GM11168 (cell line): ENCODE measurements around the gene GBGT1.

Experiments used
- in situ Hi-C: fragments of 300-500 bp; cut with MboI; formaldehyde crosslinking; loops from one replicate; pipeline ENCODE4 v1.12.0; 2022; ENCODE audit warnings: low sequenced_read_pairs; ENCODE audit not compliant: unreplicated experiment

The GBGT1 gene

DNA sequence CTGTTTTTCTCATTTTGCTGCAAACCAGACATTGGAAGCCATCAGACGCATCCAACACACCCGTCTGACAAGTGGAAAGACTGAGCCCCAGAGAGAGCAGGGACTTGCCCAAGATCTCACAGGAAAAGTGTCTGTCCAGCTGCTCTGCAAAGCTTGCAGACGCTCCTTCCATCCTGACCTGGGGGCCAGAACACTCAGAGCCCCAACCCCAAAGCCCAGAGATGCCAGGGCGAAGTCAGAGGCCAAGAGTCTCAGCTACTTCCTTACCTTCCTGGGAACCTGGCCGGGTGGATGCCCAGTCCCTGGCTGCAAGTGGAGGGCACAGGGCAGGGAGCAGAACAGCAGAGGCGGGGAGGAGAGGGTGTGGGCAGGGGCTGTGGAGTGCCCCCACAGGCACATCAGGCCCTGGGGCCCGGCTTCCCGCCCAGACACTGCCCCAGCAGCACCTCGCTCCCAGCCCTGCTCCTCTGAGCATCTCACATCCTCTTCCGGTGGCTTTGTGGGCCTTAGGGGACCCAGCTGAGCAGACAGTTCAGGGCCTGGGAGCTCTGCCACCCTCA is 32.9 kb downstream of the GBGT1 start:
- in situ Hi-C loops = no loop called here

DNA sequence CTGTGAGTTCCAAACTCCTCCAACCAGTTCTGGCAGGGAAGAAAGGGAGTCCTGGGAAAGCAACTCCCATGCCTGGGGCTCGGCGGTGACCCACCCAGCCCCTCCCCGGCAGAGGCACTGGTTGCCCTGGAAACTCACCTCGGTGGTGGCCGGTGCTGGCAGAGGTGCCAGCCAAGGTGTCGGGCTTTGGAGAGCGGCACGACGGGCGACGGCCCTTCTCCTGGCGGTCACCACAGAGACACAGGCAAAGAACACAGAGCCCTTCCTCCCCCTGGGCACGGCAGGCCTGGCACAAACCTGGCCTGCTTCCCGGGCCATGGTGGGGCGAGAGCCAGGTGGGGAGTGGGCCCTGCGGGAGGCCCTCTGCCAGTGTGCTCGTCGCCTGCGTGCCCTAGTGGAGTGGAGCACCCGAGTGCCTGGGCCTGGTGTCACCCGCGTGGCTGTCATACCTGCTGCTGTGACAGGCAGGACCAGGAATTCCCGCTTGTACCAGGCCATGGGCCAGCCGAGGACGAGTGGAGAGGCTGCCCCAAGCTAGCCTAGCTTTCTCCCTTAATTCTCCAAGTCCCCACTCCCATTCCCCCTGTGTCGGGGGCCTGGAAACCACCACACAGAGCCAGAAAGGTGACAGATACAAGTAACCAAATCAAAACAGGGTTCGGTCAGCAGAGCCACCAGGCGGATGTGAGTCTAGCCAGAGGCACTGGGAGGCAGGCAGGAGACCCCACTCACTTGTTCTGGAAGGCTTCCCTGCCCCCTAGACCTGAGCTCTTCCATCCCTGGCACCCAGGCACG is 34.5 kb downstream of the GBGT1 start:
- in situ Hi-C loops = no loop called here

GRCh38 chr9:133128152-133128551 is 35.6 kb downstream of the GBGT1 start:
- in situ Hi-C loops = no loop called here

DNA sequence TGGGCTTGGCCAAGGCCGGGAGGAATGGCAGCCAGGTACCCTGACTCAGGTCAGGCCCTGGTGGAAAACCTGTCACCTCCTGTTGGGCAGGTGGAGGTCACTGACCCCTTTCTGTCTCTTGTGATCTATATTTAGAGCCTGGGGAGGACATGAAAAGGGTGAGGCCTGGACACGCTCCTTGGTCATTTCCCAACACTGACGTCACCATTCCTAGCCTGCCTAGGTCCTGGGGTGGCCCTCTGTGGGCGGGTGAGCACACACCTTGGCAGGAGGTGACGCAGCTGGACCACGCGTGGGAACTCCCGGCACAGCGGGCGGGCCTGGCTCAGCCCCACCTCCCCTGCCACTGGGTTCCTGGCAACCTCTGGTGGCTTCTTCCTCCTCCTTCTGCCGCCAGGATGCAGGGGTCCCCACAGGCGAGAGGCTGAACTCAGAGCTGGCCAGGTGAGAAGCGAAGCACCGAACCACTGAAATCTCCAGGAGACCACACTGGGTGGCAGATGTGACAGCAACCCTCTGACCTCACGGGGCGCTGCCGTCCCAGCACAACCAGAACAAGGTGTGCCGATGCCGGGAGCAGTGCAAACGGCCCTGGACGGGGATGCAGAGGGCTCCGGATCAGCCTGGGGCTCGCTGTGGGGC is 36.3 kb downstream of the GBGT1 start:
- in situ Hi-C loops = no loop called here

- in situ Hi-C loops = no loop called here
Measured at GRCh38 chr9:133126697-133127339, 36.9 kb downstream of the GBGT1 start.

- in situ Hi-C loops = no loop called here
Measured at GRCh38 chr9:133125941-133126696, 37.6 kb downstream of the GBGT1 start.

DNA sequence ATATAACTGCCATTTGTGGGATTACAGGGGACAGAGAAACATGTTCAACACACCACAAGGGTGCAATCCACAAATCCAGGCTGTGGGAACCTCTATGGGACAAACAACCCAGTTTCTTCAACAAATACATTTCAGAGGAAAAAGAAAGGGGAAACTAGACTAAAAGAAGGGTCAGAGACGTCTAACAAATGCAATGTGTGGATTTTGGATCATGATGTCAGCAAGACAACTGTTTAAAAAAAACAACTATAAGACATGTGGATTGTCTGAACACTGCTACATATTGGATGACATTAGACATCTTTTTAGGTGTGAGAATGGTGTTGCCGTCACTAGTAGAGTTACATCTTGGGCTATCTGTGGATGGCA is 38.8 kb downstream of the GBGT1 start:
- in situ Hi-C loops = no loop called here

DNA sequence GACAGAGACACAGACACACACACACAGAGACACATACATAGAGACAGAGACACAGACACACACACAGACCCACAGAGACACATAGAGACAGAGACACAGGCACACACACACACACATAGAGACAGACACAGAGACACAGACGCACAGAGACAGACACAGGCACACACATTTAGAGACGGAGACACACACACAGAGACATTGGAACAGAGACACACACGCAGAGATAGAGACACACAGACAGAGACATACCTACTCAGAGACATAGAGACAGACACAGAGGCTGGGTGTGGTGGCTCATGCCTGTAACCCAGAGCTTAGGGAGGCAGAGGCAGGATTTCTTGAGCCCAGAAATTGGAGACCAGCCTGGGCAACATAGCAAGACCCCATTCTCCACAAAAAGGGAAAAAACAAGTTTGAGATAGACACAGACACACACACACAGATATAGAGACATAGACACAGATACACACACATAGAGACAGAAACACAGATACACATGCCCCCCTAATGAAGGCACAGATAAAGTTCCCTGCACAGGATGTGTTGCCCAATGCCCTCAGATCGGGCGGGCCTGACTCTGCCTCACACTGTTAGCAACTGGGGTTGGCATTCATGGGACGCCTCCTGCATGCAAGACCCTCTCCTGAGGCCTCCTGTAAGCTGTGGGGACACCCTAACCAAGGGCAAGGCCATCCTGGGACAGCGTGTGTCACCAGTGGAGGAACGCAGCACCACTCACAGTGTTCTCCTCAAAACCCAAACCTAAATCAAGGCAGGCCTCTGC is 39.4 kb downstream of the GBGT1 start:
- in situ Hi-C loops = no loop called here

DNA sequence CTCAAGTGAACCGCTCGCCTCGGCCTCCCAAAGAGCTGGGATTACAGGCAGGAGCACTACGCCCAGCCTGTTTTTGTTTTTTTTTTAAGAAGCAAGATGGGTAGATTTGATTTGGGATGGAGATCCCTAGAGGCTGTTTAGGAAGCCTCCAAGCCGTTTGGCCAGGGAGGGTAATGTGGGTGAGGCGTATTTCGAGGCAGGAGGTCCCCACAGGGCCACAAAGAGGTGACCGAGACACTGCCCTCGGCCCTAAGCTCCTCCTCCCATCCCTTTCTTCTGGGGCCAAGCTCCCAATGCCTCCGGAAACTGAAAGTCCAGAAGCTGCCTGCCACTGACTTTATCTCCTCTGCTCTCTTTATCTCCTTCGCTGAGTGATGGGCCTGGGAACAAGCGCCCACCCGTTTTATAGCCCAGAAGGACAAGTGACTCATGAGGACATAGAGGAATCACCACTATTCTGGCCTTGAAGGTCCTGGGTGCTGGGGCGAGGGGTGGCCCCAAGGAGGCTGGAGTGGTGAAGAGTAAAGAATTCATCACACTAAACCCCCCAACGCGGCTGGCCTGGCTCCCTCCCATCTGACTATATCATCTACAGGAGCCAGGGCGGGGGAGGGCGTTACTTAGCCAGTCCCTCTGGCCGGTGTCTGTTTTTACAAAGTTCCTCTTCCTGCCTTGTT is 40.6 kb downstream of the GBGT1 start:
- in situ Hi-C loops = no loop called here

DNA sequence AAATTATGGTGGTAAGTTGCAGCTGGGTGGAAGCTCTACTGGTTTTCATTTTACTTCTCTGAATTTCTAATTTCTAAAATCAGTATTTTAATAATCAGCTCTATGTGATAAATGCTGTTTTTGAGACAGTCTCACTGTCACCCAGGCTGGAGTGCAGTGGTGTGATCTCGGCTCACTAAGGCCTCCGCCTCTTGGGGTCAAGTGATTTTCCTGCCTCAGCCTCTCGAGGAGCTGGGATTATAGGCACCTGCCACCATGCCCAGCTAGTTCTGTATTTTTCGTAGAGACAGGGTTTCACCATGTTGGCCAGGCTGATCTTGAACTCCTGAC is 41.1 kb downstream of the GBGT1 start:
- in situ Hi-C loops = no loop called here

DNA sequence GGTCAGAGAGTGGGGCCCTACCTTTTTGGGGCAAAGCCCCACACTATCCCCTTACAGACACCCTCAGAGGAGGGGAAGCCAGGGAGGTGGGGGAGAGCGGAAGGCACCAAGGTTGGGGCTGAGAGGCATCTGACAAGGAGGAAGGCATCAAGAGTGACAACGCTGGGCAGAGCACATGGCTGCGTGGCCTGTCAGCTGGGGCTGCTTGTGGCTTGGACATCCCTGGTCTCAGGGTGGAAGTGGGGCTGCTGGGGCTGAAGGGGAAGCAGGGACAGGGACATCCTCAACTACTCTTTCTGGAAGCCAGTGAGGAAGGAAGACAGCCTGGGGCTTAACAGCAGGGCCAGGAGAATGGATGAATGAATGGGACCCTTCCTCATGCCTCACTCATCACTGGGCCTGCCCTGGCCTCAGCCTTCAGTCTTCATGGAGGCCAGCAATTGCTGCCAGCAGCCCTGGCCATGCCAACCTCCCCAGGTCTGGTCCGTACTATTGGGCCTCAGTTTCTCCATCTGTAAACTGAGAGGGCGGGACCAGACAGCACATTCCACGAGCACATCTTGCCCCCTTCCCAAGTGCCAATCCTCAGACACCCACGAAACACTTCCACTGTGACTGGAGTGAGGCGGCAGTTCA is 41.7 kb downstream of the GBGT1 start:
- in situ Hi-C loops = no loop called here

DNA sequence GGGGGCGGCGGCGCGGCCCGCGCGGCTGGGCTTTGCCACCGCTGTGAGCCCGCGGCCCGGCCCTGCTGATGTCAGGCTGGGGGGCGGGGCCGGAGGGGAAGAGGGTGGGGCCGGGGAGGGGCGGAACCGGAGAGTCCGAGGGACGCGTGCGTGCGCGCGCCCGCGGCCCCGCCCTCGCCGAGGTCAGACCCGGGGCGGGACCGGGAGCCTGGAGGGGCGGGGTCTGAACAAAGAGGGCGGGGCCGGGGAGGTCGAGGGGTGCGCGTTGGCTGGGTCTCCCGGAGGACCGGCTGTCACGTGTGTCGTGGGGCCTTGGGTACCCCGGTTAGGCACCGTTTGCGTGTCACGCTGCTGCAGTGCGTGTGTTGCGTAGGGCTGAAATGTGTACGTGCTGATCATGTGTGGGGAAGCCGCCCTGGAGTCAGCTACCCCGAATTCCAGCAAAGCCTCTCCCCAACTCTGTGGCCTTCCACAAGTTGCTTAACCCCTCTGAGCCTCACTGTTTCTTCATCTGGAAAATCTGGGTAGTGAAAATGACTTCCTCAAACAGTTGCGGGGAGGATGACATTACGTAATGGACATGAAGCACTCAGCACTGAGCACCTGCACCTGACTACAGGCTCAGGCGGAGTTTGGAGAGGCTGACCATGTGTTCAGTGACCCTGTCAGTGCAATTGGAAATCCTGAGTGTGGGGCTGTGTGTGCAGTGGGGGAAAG is 42.4 kb downstream of the GBGT1 start, which contains the start of gene RALGDS:
Gene RALGDS, minus strand, starts transcription at position 43 of the 717 bp plus-strand sequence. CDS start 86 bp downstream, outside the sequence.
- in situ Hi-C loops = no loop called here

DNA sequence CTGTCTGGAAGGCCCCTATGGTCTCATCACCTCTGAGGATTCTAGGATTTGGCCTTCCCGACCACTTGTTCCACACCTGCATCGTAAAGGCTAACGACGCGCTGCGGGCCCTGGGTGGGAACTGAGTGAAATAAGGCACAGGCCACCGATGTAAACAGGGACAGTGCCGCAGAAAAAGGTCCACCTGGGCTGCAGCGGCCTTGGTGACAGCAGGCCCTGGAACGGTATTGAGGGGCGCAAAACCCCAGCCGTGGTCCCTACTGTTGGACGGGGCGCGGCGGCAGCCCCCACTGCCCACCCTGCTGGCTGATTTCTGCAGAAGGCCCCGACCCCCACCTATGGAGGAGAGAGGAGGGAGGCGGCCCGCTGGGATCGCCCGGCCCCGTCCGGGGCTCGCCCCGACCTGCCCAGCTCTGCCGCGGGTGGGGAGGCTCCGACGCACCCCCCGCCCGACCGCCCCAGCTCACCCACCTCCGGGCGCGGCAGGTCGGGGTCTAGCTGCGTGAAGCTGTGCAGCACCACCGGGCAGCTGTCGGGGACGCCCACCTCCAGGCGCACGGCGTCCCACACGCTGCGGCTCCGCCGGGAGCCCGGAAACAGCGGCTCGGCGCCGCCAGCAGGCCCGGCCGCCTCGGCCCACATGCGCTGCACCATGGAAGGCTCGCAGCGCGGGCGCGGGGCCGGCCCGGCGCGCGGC is 43.1 kb downstream of the GBGT1 start:
- in situ Hi-C loops = no loop called here

- in situ Hi-C loops = no loop called here
Measured at GRCh38 chr9:133119846-133120500, 43.7 kb downstream of the GBGT1 start.

- in situ Hi-C loops = no loop called here
Measured at GRCh38 chr9:133119103-133119845, 44.4 kb downstream of the GBGT1 start.

DNA sequence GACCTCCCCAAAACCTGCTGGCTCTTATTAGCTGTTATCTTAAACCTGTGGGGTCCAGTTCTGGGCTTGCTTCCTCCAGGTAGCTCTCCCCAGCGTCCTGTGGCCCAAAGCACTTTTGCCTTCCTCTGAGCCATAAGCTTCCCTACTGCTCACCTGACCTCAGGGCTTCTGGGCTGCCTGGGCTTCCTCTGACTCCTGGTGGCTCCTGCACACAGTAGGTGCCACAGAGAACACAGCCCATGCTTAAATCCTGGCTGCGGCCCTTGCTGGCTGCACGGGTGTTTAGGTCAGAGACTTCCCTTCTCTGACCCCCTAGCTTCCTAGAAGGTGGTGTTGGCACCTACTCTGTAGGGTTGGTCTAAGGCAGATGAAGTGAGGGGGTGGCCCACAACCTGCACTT is 45.1 kb downstream of the GBGT1 start:
- in situ Hi-C loops = no loop called here
